OCI-LY7 (cell line): ENCODE data around the gene MIP.

Experiments
- CTCF ChIP-seq: fragments of 200-600 bp; sonication (generic); conservative IDR thresholded peaks from 2 replicates; pipeline ENCODE4 v1.5.1; 2014; ENCODE audit warnings: mild to moderate bottlenecking, antibody characterized with exemption, low read length, moderate library complexity, mixed read lengths
- EZH2phosphoT487 ChIP-seq: fragments of 200-600 bp; sonication (generic); IDR thresholded peaks from 2 replicates; pipeline ENCODE4 v1.6.1; 2018; ENCODE audit warnings: low read depth, borderline replicate concordance, mild to moderate bottlenecking, mixed run types, antibody characterized with exemption, low read length, moderate library complexity, mixed read lengths

GRCh38 chr12:56490360-56490759 is 35.9 kb upstream of the MIP start:
- TF ChIP-seq CTCF, result no peak
- TF ChIP-seq EZH2phosphoT487, result no peak
